Uterus (tissue), 2 donors: ENCODE data around the gene INF2.

Source experiments
- CTCF ChIP-seq, 4 experiments: fragments of 200-600 bp in 2 of 4; fragments of 450-650 bp in 2 of 4; sonication (generic) in 2 of 4; IDR thresholded peaks; one replicate each; pipeline ENCODE4 v1.5.1; 2016 to 2019; ENCODE audit warnings: antibody characterized with exemption in 4 of 4, mild to moderate bottlenecking in 2 of 4, moderate library complexity in 1 of 4
- POLR2A ChIP-seq, 2 donors: fragments of 450-650 bp; IDR thresholded peaks; one replicate each; pipeline ENCODE4 v1.6.1; 2016; ENCODE audit warnings: antibody characterized with exemption in 2 of 2, mild to moderate bottlenecking in 1 of 2, moderate library complexity in 1 of 2

- TF ChIP-seq CTCF (IDR thresholded peaks at IDR 0.05) (no peak), POLR2A (IDR thresholded peaks at IDR 0.05) (no peak)
These were observed 44.7 kb downstream of the INF2 start for GRCh38 chr14:104734051-104734587.
